HepG2 (cell line): ENCODE results near the gene PDPK1. TPM values are rescaled to one million over a fixed set of nuclear protein-coding genes. Genes with fewer than 3 reads are reported as not detected.

ENCODE experiments used
- ADNP ChIP-seq: sonication (generic); formaldehyde crosslinking; IDR thresholded peaks from 2 replicates; pipeline ENCODE4 v1.4.0; 2020; ENCODE audit warnings: missing genetic modification reagents
- EZH2 ChIP-seq: conservative IDR thresholded peaks from 2 replicates; pipeline ENCODE4 v1.6.1; 2012; ENCODE audit warnings: mild to moderate bottlenecking, low read depth, low read length, moderate library complexity
- GLI4 ChIP-seq: sonication (generic); formaldehyde crosslinking; IDR thresholded peaks from 2 replicates; pipeline ENCODE4 v1.5.1; 2020; ENCODE audit warnings: missing genetic modification reagents, mild to moderate bottlenecking, moderate library complexity, borderline replicate concordance
- HOXA7 ChIP-seq: sonication (generic); formaldehyde crosslinking; IDR thresholded peaks from 2 replicates; pipeline ENCODE4 v1.8.1; 2022; ENCODE audit warnings: mild to moderate bottlenecking, missing genetic modification reagents, moderate library complexity
- HOXD1 ChIP-seq: sonication (generic); formaldehyde crosslinking; IDR thresholded peaks from 2 replicates; pipeline ENCODE4 v1.5.0; 2020; ENCODE audit warnings: missing genetic modification reagents
- PHF21A ChIP-seq: sonication (generic); formaldehyde crosslinking; IDR thresholded peaks from 2 replicates; pipeline ENCODE4 v1.5.0; 2020; ENCODE audit warnings: mild to moderate bottlenecking, missing genetic modification reagents
- PLRG1 ChIP-seq: fragments of 450-650 bp; conservative IDR thresholded peaks from 2 replicates; pipeline ENCODE4 v1.6.1; 2016
- POLR2A ChIP-seq, 2 experiments: IDR thresholded peaks; 2 replicates each; pipeline ENCODE4 v1.6.1; 2011; ENCODE audit warnings: low read depth in 2 of 2, low read length in 2 of 2, mild to moderate bottlenecking in 1 of 2, moderate library complexity in 1 of 2; ENCODE audit not compliant: insufficient read depth in 1 of 2
- REXO4 ChIP-seq: sonication (generic); formaldehyde crosslinking; IDR thresholded peaks from 2 replicates; pipeline ENCODE4 v1.8.0; 2022; ENCODE audit warnings: missing genetic modification reagents, mild to moderate bottlenecking, borderline replicate concordance
- RXRB ChIP-seq: IDR thresholded peaks from 2 replicates; pipeline ENCODE4 v1.6.1; 2016; ENCODE audit warnings: borderline replicate concordance, missing genetic modification reagents, missing compliant biosample characterization
- ZNF768 ChIP-seq: sonication (generic); formaldehyde crosslinking; IDR thresholded peaks from 2 replicates; pipeline ENCODE4 v1.4.0; 2020; ENCODE audit warnings: missing genetic modification reagents
- ZSCAN31 ChIP-seq: sonication (generic); formaldehyde crosslinking; IDR thresholded peaks from 2 replicates; pipeline ENCODE4 v1.5.0; 2020; ENCODE audit warnings: low read depth, mild to moderate bottlenecking, missing genetic modification reagents
- polyA plus RNA-seq, 8 experiments: library from polyadenylated mRNA; depleted of rRNA in 3 of 8; stranded (reverse) in 7 of 8; unstranded in 1 of 8; fragments of >200 nt; fragmentation: Illumina TruSeq in 4 of 8; extraction: Trizol in 4 of 8; gene quantifications; 2 replicates each; pipeline versions ENCODE4 v1.2.1 to v1.2.3, GENCODE V29; 2011 to 2016; ENCODE audit warnings: low read depth in 4 of 8, missing spikeins in 1 of 8, mixed read lengths in 1 of 8; ENCODE audit not compliant: insufficient read depth in 1 of 8
- total RNA-seq, 5 experiments: library from RNA; depleted of rRNA; stranded (reverse); fragments of >200 nt; fragmentation: Illumina TruSeq; extraction: Trizol; gene quantifications; 2 replicates each; pipeline ENCODE4 v1.2.3, GENCODE V29; 2016; ENCODE audit warnings: low read depth in 1 of 5
- TF ChIP-seq, protein P1 (sequence below): IDR thresholded peaks from 2 replicates; pipeline ENCODE4 v1.6.1; 2016; ENCODE audit warnings: low read depth
- TF ChIP-seq, protein P2 (sequence below): sonication (generic); formaldehyde crosslinking; IDR thresholded peaks from 2 replicates; pipeline ENCODE4 v1.5.1; 2020; ENCODE audit warnings: missing genetic modification reagents, mild to moderate bottlenecking, borderline replicate concordance
- TF ChIP-seq, protein P3 (sequence below): sonication (generic); formaldehyde crosslinking; IDR thresholded peaks from 2 replicates; pipeline ENCODE4 v1.8.0; 2022; ENCODE audit warnings: missing genetic modification reagents, mild to moderate bottlenecking, borderline replicate concordance
- TF ChIP-seq, protein P4 (sequence below): conservative IDR thresholded peaks from 2 replicates; pipeline ENCODE4 v1.6.1; 2018; ENCODE audit warnings: missing genetic modification reagents
- TF ChIP-seq, protein P5 (sequence below): sonication (generic); formaldehyde crosslinking; IDR thresholded peaks from 2 replicates; pipeline ENCODE4 v1.9.0; 2022; ENCODE audit warnings: low read depth, missing genetic modification reagents
- TF ChIP-seq, protein P6 (sequence below): sonication (generic); formaldehyde crosslinking; conservative IDR thresholded peaks from 2 replicates; pipeline ENCODE4 v1.8.0; 2022; ENCODE audit warnings: missing genetic modification reagents

The PDPK1 gene
- total and polyA plus RNA-seq, 2 of the 13 experiments (the other 11 are each of a cell fraction or from before 2014, with no cell fraction given): 59.6 to 129 TPM

DNA sequence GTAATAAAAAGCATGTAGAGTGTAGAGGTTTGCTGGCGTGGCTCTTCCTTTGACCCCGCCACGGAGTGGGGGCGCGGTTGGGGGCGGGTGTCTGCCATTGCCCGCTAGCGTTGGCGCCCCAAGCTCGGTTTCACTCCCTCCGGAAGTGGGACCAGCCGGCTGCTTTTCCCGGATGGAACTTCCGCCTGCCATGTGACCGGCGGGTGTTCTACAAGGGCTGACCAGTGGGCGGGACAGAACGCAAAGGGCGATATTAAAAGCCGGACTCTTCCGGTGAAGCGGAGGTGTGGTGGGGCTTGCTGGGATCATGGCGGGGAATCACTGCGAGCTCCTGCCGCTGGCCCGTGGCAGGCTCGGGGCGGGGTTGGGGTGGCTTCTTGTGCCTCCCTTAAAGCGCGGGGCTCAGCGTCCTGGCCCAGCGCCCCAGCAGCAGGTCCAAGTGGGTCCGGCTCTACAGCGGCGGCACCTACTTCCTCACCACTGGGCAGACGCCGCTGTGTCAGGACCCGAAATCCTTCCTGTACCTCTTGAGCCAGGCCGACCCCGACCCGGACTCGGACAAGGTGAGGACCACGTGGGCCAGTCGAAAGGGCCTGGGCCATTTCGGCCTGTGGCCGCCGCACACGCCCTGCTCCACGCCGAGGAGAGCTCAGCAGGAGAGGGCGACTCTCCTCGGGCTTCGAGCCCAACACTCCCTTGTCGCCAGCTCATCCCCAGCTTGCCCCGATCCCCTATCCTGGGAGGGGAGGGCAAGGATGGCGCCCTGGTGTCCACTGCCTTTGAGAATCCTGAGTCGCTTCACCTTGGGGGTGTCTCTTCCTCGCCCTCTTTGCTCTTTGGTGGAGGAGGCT, 65.6 kb downstream of the PDPK1 start (continued):
- TF ChIP-seq, protein P1, sequence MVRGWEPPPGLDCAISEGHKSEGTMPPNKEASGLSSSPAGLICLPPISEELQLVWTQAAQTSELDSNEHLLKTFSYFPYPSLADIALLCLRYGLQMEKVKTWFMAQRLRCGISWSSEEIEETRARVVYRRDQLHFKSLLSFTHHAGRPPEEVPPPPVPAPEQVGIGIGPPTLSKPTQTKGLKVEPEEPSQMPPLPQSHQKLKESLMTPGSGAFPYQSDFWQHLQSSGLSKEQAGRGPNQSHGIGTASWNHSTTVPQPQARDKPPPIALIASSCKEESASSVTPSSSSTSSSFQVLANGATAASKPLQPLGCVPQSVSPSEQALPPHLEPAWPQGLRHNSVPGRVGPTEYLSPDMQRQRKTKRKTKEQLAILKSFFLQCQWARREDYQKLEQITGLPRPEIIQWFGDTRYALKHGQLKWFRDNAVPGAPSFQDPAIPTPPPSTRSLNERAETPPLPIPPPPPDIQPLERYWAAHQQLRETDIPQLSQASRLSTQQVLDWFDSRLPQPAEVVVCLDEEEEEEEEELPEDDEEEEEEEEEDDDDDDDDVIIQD (CRISPR knock-in tag): peak; percentile 78; the same call in 1 of the 2 replicates
- TF ChIP-seq GLI4 (CRISPR knock-in tag) (no peak; the same call in 1 of the 2 replicates), PHF21A (CRISPR knock-in tag) (peak; percentile 88), HOXD1 (CRISPR knock-in tag) (peak; percentile 75; the same call in 1 of the 2 replicates), ZNF768 (peak; percentile 44; the same call in 1 of the 2 replicates), EZH2 (no peak), REXO4 (CRISPR knock-in tag) (no peak), PLRG1 (no peak), POLR2A (IDR thresholded peaks at IDR 0.05; ENCODE audit: insufficient read depth in 1 of 2, low read depth in 2 of 2, low read length in 2 of 2) (peak; percentile 95 to 98), ADNP (CRISPR knock-in tag) (no peak), HOXA7 (CRISPR knock-in tag) (no peak), RXRB (CRISPR knock-in tag) (peak; percentile 84), ZSCAN31 (CRISPR knock-in tag) (peak; percentile 89)
- TF ChIP-seq, protein P2, sequence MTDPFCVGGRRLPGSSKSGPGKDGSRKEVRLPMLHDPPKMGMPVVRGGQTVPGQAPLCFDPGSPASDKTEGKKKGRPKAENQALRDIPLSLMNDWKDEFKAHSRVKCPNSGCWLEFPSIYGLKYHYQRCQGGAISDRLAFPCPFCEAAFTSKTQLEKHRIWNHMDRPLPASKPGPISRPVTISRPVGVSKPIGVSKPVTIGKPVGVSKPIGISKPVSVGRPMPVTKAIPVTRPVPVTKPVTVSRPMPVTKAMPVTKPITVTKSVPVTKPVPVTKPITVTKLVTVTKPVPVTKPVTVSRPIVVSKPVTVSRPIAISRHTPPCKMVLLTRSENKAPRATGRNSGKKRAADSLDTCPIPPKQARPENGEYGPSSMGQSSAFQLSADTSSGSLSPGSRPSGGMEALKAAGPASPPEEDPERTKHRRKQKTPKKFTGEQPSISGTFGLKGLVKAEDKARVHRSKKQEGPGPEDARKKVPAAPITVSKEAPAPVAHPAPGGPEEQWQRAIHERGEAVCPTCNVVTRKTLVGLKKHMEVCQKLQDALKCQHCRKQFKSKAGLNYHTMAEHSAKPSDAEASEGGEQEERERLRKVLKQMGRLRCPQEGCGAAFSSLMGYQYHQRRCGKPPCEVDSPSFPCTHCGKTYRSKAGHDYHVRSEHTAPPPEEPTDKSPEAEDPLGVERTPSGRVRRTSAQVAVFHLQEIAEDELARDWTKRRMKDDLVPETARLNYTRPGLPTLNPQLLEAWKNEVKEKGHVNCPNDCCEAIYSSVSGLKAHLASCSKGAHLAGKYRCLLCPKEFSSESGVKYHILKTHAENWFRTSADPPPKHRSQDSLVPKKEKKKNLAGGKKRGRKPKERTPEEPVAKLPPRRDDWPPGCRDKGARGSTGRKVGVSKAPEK (CRISPR knock-in tag): no peak
- TF ChIP-seq, protein P3, sequence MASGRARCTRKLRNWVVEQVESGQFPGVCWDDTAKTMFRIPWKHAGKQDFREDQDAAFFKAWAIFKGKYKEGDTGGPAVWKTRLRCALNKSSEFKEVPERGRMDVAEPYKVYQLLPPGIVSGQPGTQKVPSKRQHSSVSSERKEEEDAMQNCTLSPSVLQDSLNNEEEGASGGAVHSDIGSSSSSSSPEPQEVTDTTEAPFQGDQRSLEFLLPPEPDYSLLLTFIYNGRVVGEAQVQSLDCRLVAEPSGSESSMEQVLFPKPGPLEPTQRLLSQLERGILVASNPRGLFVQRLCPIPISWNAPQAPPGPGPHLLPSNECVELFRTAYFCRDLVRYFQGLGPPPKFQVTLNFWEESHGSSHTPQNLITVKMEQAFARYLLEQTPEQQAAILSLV (CRISPR knock-in tag): peak; percentile 94
- TF ChIP-seq, protein P4, sequence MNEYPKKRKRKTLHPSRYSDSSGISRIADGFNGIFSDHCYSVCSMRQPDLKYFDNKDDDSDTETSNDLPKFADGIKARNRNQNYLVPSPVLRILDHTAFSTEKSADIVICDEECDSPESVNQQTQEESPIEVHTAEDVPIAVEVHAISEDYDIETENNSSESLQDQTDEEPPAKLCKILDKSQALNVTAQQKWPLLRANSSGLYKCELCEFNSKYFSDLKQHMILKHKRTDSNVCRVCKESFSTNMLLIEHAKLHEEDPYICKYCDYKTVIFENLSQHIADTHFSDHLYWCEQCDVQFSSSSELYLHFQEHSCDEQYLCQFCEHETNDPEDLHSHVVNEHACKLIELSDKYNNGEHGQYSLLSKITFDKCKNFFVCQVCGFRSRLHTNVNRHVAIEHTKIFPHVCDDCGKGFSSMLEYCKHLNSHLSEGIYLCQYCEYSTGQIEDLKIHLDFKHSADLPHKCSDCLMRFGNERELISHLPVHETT (CRISPR knock-in tag): peak; percentile 90; the same call in 1 of the 2 replicates
- TF ChIP-seq, protein P5, sequence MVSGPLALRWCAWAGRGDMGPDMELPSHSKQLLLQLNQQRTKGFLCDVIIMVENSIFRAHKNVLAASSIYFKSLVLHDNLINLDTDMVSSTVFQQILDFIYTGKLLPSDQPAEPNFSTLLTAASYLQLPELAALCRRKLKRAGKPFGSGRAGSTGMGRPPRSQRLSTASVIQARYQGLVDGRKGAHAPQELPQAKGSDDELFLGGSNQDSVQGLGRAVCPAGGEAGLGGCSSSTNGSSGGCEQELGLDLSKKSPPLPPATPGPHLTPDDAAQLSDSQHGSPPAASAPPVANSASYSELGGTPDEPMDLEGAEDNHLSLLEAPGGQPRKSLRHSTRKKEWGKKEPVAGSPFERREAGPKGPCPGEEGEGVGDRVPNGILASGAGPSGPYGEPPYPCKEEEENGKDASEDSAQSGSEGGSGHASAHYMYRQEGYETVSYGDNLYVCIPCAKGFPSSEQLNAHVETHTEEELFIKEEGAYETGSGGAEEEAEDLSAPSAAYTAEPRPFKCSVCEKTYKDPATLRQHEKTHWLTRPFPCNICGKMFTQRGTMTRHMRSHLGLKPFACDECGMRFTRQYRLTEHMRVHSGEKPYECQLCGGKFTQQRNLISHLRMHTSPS (CRISPR knock-in tag): peak; percentile 50; the same call in 1 of the 2 replicates
- TF ChIP-seq, protein P6, sequence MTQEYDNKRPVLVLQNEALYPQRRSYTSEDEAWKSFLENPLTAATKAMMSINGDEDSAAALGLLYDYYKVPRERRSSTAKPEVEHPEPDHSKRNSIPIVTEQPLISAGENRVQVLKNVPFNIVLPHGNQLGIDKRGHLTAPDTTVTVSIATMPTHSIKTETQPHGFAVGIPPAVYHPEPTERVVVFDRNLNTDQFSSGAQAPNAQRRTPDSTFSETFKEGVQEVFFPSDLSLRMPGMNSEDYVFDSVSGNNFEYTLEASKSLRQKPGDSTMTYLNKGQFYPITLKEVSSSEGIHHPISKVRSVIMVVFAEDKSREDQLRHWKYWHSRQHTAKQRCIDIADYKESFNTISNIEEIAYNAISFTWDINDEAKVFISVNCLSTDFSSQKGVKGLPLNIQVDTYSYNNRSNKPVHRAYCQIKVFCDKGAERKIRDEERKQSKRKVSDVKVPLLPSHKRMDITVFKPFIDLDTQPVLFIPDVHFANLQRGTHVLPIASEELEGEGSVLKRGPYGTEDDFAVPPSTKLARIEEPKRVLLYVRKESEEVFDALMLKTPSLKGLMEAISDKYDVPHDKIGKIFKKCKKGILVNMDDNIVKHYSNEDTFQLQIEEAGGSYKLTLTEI: no peak
